NOMO-1 (cell line): ENCODE data around the gene AGPAT2.
A peak's percentile ranks its signal among the peaks of the same experiment; 100 is the strongest.

ENCODE experiments used
- DNase-seq, 2 experiments: peaks; one replicate each; lab custom pipeline; 2025; ENCODE audit not compliant: unreplicated experiment in 2 of 2; lab: John Stamatoyannopoulos, UW

The AGPAT2 gene

GRCh38 chr9:136629001-136629878, 58.0 kb downstream of the AGPAT2 start:
- no peak for DNase-seq

DNA sequence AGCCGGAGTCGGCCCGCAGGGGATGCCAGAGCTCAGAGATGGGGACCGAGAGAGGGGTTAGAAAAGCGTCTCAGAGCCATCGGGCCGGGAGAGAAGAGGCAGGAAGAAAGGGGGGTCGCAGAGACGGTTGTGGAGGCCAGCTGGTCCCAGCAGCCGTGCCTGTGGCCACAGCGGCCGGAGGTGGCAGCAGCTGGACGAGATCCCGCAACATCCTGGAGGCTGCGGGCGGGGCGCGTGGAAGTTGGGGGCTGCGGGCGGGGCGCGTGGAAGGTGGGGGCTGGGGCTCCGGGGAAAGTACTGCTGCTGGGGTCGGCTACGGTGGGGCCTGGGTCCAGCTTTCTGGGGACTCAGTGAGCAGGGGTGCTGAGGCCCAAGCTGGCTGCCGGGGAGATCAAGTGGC, 59.0 kb downstream of the AGPAT2 start:
- no peak for DNase-seq

- DNase-seq, result no peak
Observed at GRCh38 chr9:136627703-136628102, 59.6 kb downstream of the AGPAT2 start.

GRCh38 chr9:136626740-136627642, 60.3 kb downstream of the AGPAT2 start:
- no peak for DNase-seq

DNA sequence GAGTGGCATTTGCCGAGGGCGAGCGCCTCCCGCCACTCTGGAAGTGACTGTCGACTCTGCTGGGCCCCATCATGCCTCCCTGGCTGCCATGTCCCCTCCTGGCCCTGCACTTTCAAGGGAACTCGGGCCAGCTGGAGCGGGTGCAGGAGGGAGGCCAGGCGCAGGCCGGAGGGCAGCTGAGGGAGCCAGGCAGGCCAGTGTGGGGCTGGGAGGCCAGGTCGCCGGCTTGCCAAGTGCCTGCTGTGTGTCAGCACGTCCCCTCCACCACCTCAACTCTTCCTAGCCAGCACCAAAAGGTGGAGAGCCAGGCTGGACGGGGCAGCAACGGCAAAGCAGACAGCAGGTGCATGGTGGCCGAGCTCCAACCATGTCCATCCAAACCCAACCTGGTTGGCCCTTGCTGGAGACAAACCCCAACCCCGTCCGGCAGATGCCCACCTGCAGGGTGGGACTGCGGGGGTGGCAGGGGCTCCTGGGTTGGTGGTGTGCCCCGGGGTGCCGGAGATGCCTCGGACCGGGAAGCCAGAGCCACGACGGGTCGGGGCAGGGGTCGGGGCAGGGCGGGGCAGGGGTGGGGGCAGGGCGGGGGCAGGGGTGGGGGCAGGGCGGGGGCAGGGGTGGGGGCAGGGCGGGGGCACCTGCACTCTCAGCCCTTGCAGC, 61.1 kb downstream of the AGPAT2 start:
- DNase-seq, result no peak

GRCh38 chr9:136625101-136626065, 61.9 kb downstream of the AGPAT2 start:
- DNase-seq, result no peak

- DNase-seq, result no peak
Observed at GRCh38 chr9:136624184-136624951, 62.9 kb downstream of the AGPAT2 start.

GRCh38 chr9:136623842-136624183, 63.4 kb downstream of the AGPAT2 start:
- peak; percentile 57 to 79 for DNase-seq
